ENCODE data around the gene DNAJB9. TPM values are rescaled to one million over a fixed set of nuclear protein-coding genes. Genes with fewer than 3 reads are reported as not detected.

The DNAJB9 gene
- total and polyA plus RNA-seq, 2 of the 8 experiments (the other 6 are each of a cell fraction or from before 2014, with no cell fraction given), result 1.8 to 9.7 TPM

DNA sequence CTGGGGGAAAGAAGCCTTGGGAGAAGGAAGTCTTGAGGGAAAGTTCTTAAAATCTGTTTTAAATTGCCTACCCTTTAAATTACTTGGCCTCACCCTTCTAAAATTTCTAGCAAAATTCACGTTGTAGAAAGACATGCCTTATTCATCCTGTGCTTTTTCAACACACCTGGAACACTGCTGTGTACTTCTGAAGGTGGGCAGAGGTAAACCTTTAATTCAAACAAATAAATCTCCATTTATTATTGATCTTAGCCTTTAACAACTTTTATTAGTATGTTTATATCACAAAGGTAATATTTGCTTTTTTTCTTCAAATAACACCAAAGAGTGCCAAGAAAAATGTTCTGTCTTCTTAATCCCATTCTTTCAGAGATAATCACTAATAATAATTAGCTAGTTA is 30.7 kb downstream of the DNAJB9 start:
- Histone ChIP-seq H3K4ac (replicated peaks; ENCODE audit: insufficient read length, low read depth, low read length) (no peak overlapping the region), H2AK5ac (ENCODE audit: low read depth, low read length) (no peak overlapping the region), H4K20me1 (replicated peaks in 1 of 2; ENCODE audit: control insufficient read depth in 1 of 2, insufficient read depth in 2 of 2, low read length in 2 of 2) (no peaks in the 10 kb centered on the region), H3K9ac (replicated peaks in 1 of 4; ENCODE audit: extremely low read depth in 1 of 4, low read depth in 3 of 4, low read length in 3 of 4) (no peak overlapping the region), H2BK20ac (ENCODE audit: low read length) (no peak overlapping the region), H3K27ac (ENCODE audit: low read depth, low read length) (no peak overlapping the region), H3K14ac (ENCODE audit: insufficient read length) (no peak overlapping the region), H3K36me3 (ENCODE audit: control insufficient read depth in 2 of 4, insufficient read depth in 4 of 4, low read length in 3 of 4) (no peaks in the 10 kb centered on the region), H3K4me3 (ENCODE audit: extremely low read depth in 1 of 4, insufficient read depth in 2 of 4, low read depth in 3 of 4, low read length in 4 of 4) (no peak overlapping the region), H2AFZ (ENCODE audit: low read length) (no peak overlapping the region), H2BK5ac (ENCODE audit: low read depth, low read length) (no peak overlapping the region), H4K5ac (ENCODE audit: insufficient read length, low read depth, low read length) (no peak overlapping the region), H3K79me2 (ENCODE audit: control insufficient read depth in 1 of 2, insufficient read depth in 2 of 2, low read length in 2 of 2) (no peaks in the 10 kb centered on the region), H3K79me1 (ENCODE audit: low read depth, low read length) (no peaks in the 10 kb centered on the region), H3K56ac (replicated peaks; ENCODE audit: insufficient read length, low read depth, low read length) (no peak overlapping the region), H4K91ac (replicated peaks; ENCODE audit: insufficient read length, low read length) (no peak overlapping the region), H3K23me2 (ENCODE audit: low read depth, low read length) (no peaks in the 10 kb centered on the region), H3K23ac (ENCODE audit: insufficient read length) (no peak overlapping the region), H2BK12ac (ENCODE audit: low read depth, low read length) (no peak overlapping the region), H4K8ac (ENCODE audit: extremely low read depth, insufficient read depth, low read length) (no peak overlapping the region), H3K4me2 (ENCODE audit: insufficient read depth in 1 of 2, low read depth in 2 of 2, low read length in 2 of 2) (no peak overlapping the region), H2BK120ac (replicated peaks; ENCODE audit: low read depth, low read length) (no peak overlapping the region), H3K4me1 (replicated peaks in 1 of 4; ENCODE audit: control insufficient read depth in 3 of 4, insufficient read depth in 4 of 4, low read length in 3 of 4) (peaks cover 0 to 1% (median 0%) of the 10 kb centered on the region in 4 experiments; a peak in 2 of 7 replicates), H3K27me3 (replicated peaks in 1 of 4; ENCODE audit: control insufficient read depth in 3 of 4, extremely low read depth in 1 of 4, insufficient read depth in 3 of 4, low read length in 3 of 4) (no peaks in the 10 kb centered on the region), H3K9me3 (ENCODE audit: insufficient read depth in 2 of 2, low read depth in 1 of 2, low read length in 1 of 2) (no peaks in the 10 kb centered on the region), H3K18ac (ENCODE audit: extremely low read depth, low read length) (no peak overlapping the region), H2BK15ac (ENCODE audit: low read length) (no peak overlapping the region)
- TF ChIP-seq NRF1 (IDR thresholded peaks at IDR 0.05; ENCODE audit: low read depth, low read length) (no peak), RXRA (IDR thresholded peaks at IDR 0.05; ENCODE audit: insufficient read depth, low read depth, low read length) (no peak), POU5F1 (IDR thresholded peaks at IDR 0.05; ENCODE audit: low read depth, low read length) (no peak)
- TF ChIP-seq, protein P1, sequence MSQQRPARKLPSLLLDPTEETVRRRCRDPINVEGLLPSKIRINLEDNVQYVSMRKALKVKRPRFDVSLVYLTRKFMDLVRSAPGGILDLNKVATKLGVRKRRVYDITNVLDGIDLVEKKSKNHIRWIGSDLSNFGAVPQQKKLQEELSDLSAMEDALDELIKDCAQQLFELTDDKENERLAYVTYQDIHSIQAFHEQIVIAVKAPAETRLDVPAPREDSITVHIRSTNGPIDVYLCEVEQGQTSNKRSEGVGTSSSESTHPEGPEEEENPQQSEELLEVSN (IDR thresholded peaks at IDR 0.05), result no peak
- TF ChIP-seq, protein P2, sequence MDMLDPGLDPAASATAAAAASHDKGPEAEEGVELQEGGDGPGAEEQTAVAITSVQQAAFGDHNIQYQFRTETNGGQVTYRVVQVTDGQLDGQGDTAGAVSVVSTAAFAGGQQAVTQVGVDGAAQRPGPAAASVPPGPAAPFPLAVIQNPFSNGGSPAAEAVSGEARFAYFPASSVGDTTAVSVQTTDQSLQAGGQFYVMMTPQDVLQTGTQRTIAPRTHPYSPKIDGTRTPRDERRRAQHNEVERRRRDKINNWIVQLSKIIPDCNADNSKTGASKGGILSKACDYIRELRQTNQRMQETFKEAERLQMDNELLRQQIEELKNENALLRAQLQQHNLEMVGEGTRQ (IDR thresholded peaks at IDR 0.05; ENCODE audit: low read length), result no peak
- WGBS, 2 experiments (ENCODE audit: extremely low coverage in 1 of 2, insufficient coverage in 1 of 2, insufficient read length in 1 of 2, insufficient replicate concordance in 2 of 2, low coverage in 1 of 2, low lambda C conversion rate in 2 of 2, missing lambda C conversion rate in 1 of 2), result 88% methylated on average over 1 of the region's 1 CpG; no CpG with 5 or more reads in 1 of the 2 experiments
- FAIRE-seq, result no peak
- DNase-seq (ENCODE audit: low read depth in 1 of 2, low spot score in 2 of 2), result no peak
- ChIA-PET CTCF (ENCODE audit: partially characterized antibody) (interaction anchor here (1.4 kb wide), 1 partner anchor 9 kb away, joined by 4 read pairs; no protein-coding TSS in a partner anchor), POLR2A (ENCODE audit: partially characterized antibody) (no interaction called here)
